Loucy (cell line): ENCODE data around the gene PPIA.

Experiments used
- H2AFZ ChIP-seq: fragments of 200-600 bp; sonication (generic); 2 replicates; pipeline ENCODE4 v1.6.0; 2016; ENCODE audit warnings: antibody characterized with exemption, mild to moderate bottlenecking, low read length, moderate library complexity
- H3F3A ChIP-seq: fragments of 200-600 bp; 2 replicates; pipeline ENCODE4 v1.6.0; 2016; ENCODE audit warnings: antibody characterized with exemption, low read depth, mild to moderate bottlenecking
- H3K27me3 ChIP-seq: fragments of 200-600 bp; sonication (generic); 2 replicates; pipeline ENCODE4 v1.6.1; 2014; ENCODE audit warnings: low read length, mild to moderate bottlenecking; ENCODE audit not compliant: insufficient read depth, poor library complexity, severe bottlenecking
- H3K36me3 ChIP-seq: fragments of 200-600 bp; sonication (generic); 2 replicates; pipeline ENCODE4 v1.6.1; 2016; ENCODE audit warnings: low read length; ENCODE audit not compliant: insufficient read depth
- H3K4me1 ChIP-seq: fragments of 200-600 bp; sonication (generic); 2 replicates; pipeline ENCODE4 v1.5.1; 2014; ENCODE audit warnings: low read length, mild to moderate bottlenecking; ENCODE audit not compliant: insufficient read depth, poor library complexity, severe bottlenecking
- H3K4me2 ChIP-seq: fragments of 200-600 bp; sonication (generic); 2 replicates; pipeline ENCODE4 v1.6.0; 2014; ENCODE audit warnings: antibody characterized with exemption, low read length, low read depth, mild to moderate bottlenecking; ENCODE audit not compliant: poor library complexity, severe bottlenecking
- H3K4me3 ChIP-seq: fragments of 200-600 bp; sonication (generic); 2 replicates; pipeline ENCODE4 v1.5.1; 2014; ENCODE audit warnings: low read length, mild to moderate bottlenecking, mixed read lengths; ENCODE audit not compliant: poor library complexity, severe bottlenecking
- H3K79me2 ChIP-seq: fragments of 200-600 bp; sonication (generic); 2 replicates; pipeline ENCODE4 v1.6.1; 2014; ENCODE audit warnings: low read length; ENCODE audit not compliant: insufficient read depth
- H3K9ac ChIP-seq: fragments of 200-600 bp; sonication (generic); 2 replicates; pipeline ENCODE4 v1.6.0; 2014; ENCODE audit warnings: mild to moderate bottlenecking, low read depth, low read length, moderate library complexity; ENCODE audit not compliant: poor library complexity, severe bottlenecking
- H3K9me2 ChIP-seq: fragments of 200-600 bp; sonication (generic); replicated peaks from 2 replicates; pipeline ENCODE4 v1.6.1; 2016; ENCODE audit warnings: low read depth, low read length, mixed read lengths
- H3K9me3 ChIP-seq: fragments of 200-600 bp; sonication (generic); 2 replicates; pipeline ENCODE4 v1.6.1; 2014; ENCODE audit warnings: mild to moderate bottlenecking, antibody characterized with exemption, low read length, low read depth; ENCODE audit not compliant: insufficient read depth
- H4K20me1 ChIP-seq: fragments of 200-600 bp; sonication (generic); 2 replicates; pipeline ENCODE4 v1.6.0; 2014; ENCODE audit warnings: antibody characterized with exemption, low read length, mild to moderate bottlenecking; ENCODE audit not compliant: insufficient read depth, poor library complexity, severe bottlenecking
- EZH2phosphoT487 ChIP-seq: fragments of 200-600 bp; IDR thresholded peaks from 2 replicates; pipeline ENCODE4 v1.6.1; 2018; ENCODE audit warnings: antibody characterized with exemption, mild to moderate bottlenecking, moderate library complexity, borderline replicate concordance
- TF ChIP-seq, protein P1 (sequence below): fragments of 200-600 bp; sonication (generic); conservative IDR thresholded peaks from 2 replicates; pipeline ENCODE4 v1.5.1; 2014; ENCODE audit warnings: mild to moderate bottlenecking, antibody characterized with exemption, low read length

PPIA gene

DNA sequence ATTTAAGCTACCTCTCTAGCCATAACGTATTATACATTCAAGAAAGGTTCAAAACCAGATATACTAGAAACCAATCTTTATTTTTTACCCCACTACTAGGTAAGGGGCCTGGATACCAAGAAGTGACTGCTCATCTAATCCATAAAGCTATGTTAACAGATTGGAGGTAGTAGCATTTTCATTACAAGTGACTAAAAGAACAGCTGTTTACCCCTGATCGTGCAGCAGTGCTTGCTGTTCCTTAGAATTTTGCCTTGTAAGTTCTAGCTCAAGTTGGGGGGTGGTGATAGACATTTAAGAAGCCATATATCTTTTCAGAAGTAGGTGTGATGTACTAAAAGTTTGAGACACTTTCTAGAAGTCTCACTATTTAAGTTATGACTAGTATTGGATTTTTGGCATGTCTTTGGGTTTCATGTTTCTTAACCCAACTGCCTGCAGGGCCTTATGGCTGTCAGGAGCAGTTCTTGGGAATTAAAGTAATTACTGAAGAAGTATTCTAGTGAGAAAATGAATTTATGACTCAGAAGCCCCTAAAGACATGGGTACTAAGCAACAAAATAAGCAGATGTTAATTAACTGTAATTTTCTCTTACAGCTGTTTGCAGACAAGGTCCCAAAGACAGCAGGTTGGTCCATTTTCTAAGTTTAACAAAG lies 2.3 kb downstream of the PPIA start:
- Histone ChIP-seq H3K79me2 (peaks cover 72% of the 10 kb centered on the region), H3K36me3 (peaks cover 60% of the 10 kb centered on the region), H3K9me2 (no peaks in the 10 kb centered on the region), H3K27me3 (no peaks in the 10 kb centered on the region), H3K9ac (peak overlapping the region; percentile 99), H3K4me1 (peaks cover 30% of the 10 kb centered on the region), H3K4me2 (peak overlapping the region; percentile 100), H4K20me1 (peaks cover 59% of the 10 kb centered on the region), H3F3A (peaks cover 6% of the 10 kb centered on the region; the same call in 1 of the 2 replicates), H3K9me3 (no peaks in the 10 kb centered on the region), H3K4me3 (peak overlapping the region; percentile 98), H2AFZ (no peak overlapping the region)
- no peak for TF ChIP-seq EZH2phosphoT487
- TF ChIP-seq, protein P1, sequence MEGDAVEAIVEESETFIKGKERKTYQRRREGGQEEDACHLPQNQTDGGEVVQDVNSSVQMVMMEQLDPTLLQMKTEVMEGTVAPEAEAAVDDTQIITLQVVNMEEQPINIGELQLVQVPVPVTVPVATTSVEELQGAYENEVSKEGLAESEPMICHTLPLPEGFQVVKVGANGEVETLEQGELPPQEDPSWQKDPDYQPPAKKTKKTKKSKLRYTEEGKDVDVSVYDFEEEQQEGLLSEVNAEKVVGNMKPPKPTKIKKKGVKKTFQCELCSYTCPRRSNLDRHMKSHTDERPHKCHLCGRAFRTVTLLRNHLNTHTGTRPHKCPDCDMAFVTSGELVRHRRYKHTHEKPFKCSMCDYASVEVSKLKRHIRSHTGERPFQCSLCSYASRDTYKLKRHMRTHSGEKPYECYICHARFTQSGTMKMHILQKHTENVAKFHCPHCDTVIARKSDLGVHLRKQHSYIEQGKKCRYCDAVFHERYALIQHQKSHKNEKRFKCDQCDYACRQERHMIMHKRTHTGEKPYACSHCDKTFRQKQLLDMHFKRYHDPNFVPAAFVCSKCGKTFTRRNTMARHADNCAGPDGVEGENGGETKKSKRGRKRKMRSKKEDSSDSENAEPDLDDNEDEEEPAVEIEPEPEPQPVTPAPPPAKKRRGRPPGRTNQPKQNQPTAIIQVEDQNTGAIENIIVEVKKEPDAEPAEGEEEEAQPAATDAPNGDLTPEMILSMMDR = no peak

DNA sequence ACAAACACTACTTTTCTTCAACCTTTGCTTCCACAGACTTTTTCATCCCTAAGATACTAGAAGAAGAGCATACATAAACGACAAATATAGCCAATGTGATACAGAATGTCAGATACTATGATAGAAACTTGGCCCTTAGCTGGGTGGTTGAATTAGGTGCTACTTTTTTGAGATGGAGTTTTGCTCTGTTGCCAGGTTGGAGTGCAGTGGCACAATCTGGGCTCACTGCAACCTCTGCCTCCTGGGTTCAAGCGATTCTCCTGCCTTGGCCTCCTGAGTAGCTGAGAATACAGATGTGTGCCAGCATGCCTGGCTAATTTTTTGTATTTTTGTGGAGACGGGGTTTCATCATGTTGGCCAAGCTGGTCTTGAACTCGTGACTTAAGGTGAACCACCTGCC lies 3.5 kb downstream of the PPIA start:
- H3K27me3 ChIP-seq = no peaks in the 10 kb centered on the region
- H3K4me2 ChIP-seq = peak overlapping the region; percentile 100
- H3K9ac ChIP-seq = peak overlapping the region; percentile 99
- H3K4me3 ChIP-seq = peak overlapping the region; percentile 98
- peaks cover 60% of the 10 kb centered on the region for H3K36me3 ChIP-seq
- H3K9me3 ChIP-seq = no peaks in the 10 kb centered on the region
- TF ChIP-seq EZH2phosphoT487 = no peak
- TF ChIP-seq, protein P1 = no peak
- peaks cover 72% of the 10 kb centered on the region for H3K79me2 ChIP-seq
- peaks cover 30% of the 10 kb centered on the region for H3K4me1 ChIP-seq
- no peak overlapping the region for H2AFZ ChIP-seq
- H4K20me1 ChIP-seq = peaks cover 59% of the 10 kb centered on the region
- no peaks in the 10 kb centered on the region for H3K9me2 ChIP-seq
- peaks cover 6% of the 10 kb centered on the region; the same call in 1 of the 2 replicates for H3F3A ChIP-seq

DNA sequence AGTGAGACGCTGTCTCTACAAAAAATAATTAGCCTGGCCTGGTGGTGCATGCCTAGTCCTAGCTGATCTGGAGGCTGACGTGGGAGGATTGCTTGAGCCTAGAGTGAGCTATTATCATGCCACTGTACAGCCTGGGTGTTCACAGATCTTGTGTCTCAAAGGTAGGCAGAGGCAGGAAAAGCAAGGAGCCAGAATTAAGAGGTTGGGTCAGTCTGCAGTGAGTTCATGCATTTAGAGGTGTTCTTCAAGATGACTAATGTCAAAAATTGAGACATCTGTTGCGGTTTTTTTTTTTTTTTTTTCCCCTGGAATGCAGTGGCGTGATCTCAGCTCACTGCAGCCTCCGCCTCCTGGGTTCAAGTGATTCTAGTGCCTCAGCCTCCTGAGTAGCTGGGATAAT lies 5.4 kb downstream of the PPIA start:
- H3K36me3 ChIP-seq = peaks cover 60% of the 10 kb centered on the region
- H4K20me1 ChIP-seq = peaks cover 59% of the 10 kb centered on the region

More for the DNA sequence above, 5.4 kb downstream of the PPIA start:
- H3K4me1 ChIP-seq = peaks cover 26% of the 10 kb centered on the region
- no peak overlapping the region for H3K9ac ChIP-seq
- H3K4me2 ChIP-seq = no peak overlapping the region
- no peaks in the 10 kb centered on the region for H3K9me3 ChIP-seq
- H2AFZ ChIP-seq = no peak overlapping the region
- H3K79me2 ChIP-seq = peaks cover 57% of the 10 kb centered on the region
- no peaks in the 10 kb centered on the region for H3K9me2 ChIP-seq
- no peaks in the 10 kb centered on the region for H3K27me3 ChIP-seq
- TF ChIP-seq, protein P1 = no peak
- no peak for TF ChIP-seq EZH2phosphoT487
- H3F3A ChIP-seq = peaks cover 6% of the 10 kb centered on the region; the same call in 1 of the 2 replicates
- H3K4me3 ChIP-seq = no peak overlapping the region
